Liver (tissue), 5 donors: ENCODE measurements around the gene FH. TPM values are rescaled to one million over a fixed set of nuclear protein-coding genes. Genes with fewer than 3 reads are reported as not detected.

ENCODE experiments used
- EGR1 ChIP-seq, 2 donors: IDR thresholded peaks; 2 replicates each; pipeline ENCODE4 v1.6.1; 2016 to 2018; ENCODE audit warnings: antibody characterized with exemption in 2 of 2, low read depth in 2 of 2
- polyA plus RNA-seq, 2 donors: library from polyadenylated mRNA; stranded (reverse) in 1 of 2; unstranded in 1 of 2; fragments of 200-250 nt in 1 of 2; fragments of >200 nt in 1 of 2; fragmentation: Nextera tagmentation in 1 of 2; extraction: Ambion mirVana in 1 of 2; gene quantifications; one replicate each; pipeline versions ENCODE4 v1.2.1 to v1.2.3, GENCODE V29; 2013 to 2015
- total RNA-seq, 2 donors: library from RNA; depleted of rRNA; stranded (reverse); fragments of >200 nt; gene quantifications; one replicate each; pipeline ENCODE4 v1.2.3, GENCODE V29; 2014
- donor health status: healthy.
- donor health status: healthy.
- donor health status: healthy.

The FH gene
- total and polyA plus RNA-seq, 4 donors = 68.3 to 145 (median 120) TPM

DNA sequence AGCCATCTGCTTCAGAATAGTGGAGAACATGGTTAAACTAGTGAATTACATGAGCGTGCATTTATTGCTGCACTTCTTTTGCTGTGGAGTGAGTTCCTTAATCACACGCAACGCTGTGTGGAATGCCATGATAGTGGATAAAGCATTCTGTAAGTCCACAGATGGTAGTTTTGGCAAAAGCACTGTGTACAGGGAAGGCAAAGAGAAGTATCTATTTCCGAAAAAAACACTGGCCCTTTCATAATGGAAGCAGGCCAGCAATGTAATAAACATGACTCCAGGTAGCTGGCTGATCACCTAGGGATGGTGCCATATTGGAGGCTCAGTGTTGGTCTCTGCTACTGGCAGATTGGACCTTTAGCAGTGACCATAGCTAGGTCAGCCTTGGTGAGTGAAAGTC lies 67.6 kb downstream of the FH start (continued):
- TF ChIP-seq EGR1 (IDR thresholded peaks at IDR 0.05; ENCODE audit: low read depth in 2 of 2) = no peak

Other genes with a start within 250 kb of the FH start
- under 1 TPM in 1 of 2 donors, not detected in 1; 0.05 TPM for gene RGS7, start 162.6 kb downstream of the FH start, total RNA-seq
- gene RGS7, start 162.6 kb downstream of the FH start, polyA plus RNA-seq = under 1 TPM in 1 of 2 donors, not detected in 1; 0.18 TPM
- gene KMO, start 12.6 kb upstream of the FH start, total RNA-seq = 10 to 100 TPM; 10.2 to 24.7 TPM
- gene KMO, start 12.6 kb upstream of the FH start, polyA plus RNA-seq = 10 to 100 TPM; 14.5 to 37.3 TPM
- gene CHML, start 120.6 kb upstream of the FH start, total RNA-seq = 1 to 10 TPM; 5.6 to 8.1 TPM
- gene CHML, start 120.6 kb upstream of the FH start, polyA plus RNA-seq = 1 to 10 TPM in 1 of 2 donors, under 1 TPM in 1; 0.53 to 1.0 TPM
- gene OPN3, start 120.6 kb upstream of the FH start, total RNA-seq = 10 to 100 TPM; 17.7 to 19.1 TPM
- gene OPN3, start 120.6 kb upstream of the FH start, polyA plus RNA-seq = 10 to 100 TPM; 11.3 to 13.3 TPM
- gene WDR64, start 132.5 kb upstream of the FH start, total RNA-seq = under 1 TPM; 0.08 to 0.70 TPM
- under 1 TPM; 0.02 to 0.26 TPM for gene WDR64, start 132.5 kb upstream of the FH start, polyA plus RNA-seq